Stimulated activated CD4-positive, alpha-beta T cell treated with anti-CD3 and anti-CD28 coated beads, Interleukin-15, amount 100 ng/mL, for 24 hours (primary cell): ENCODE results near the gene OTUD7B.
A peak's percentile ranks its signal among the peaks of the same experiment; 100 is the strongest.

Experiments
- DNase-seq: peaks from one replicate; pipeline ENCODE4 v3.0.0-alpha.2; 2020

Gene OTUD7B

GRCh38 chr1:149915429-149916192 lies 94.9 kb downstream of the OTUD7B start:
- no peak for DNase-seq

DNA sequence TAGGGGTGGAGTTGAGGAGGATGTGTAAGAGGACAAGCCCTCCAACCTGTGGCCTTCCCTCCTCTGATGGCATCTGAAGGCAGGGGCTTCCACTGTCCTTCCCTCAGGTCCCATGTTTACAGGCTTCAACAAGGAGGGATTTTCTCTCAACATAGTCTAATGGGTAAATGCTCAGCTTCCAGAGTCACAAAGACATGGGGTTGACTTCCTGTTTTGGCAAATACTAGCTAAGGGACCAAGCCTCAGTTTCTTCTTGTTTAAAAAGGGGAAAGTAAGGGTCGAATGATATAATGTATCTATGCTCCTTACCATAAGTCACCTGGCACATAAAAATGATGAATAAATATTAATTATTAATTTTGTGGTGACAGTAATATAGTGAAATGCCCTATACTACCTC lies 96.0 kb downstream of the OTUD7B start:
- DNase-seq, result no peak

DNA sequence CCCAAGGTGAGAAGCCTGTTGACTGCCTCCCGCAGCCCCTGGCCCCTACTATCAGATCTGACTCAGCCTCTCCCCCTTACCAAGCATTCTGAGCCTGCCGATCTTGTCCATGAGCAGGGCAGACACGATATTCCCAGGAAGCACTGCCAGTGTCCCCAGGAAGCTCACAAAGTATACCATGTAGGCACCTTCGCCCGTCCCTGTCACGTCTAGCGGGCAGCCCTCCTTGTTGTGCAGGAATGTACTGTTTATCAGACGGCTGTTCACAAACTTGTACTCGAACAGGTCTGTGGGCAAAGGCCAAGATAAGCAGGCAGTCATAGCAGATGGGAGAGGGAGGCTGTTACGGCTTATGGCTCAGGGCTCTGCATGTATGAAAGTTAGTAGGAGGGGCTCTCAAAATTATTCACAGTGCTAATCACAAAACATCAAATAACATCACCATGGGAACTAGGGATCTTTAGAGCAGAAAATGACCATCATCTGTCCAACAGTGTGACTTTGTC lies 103.9 kb downstream of the OTUD7B start:
- DNase-seq, result no peak

DNA sequence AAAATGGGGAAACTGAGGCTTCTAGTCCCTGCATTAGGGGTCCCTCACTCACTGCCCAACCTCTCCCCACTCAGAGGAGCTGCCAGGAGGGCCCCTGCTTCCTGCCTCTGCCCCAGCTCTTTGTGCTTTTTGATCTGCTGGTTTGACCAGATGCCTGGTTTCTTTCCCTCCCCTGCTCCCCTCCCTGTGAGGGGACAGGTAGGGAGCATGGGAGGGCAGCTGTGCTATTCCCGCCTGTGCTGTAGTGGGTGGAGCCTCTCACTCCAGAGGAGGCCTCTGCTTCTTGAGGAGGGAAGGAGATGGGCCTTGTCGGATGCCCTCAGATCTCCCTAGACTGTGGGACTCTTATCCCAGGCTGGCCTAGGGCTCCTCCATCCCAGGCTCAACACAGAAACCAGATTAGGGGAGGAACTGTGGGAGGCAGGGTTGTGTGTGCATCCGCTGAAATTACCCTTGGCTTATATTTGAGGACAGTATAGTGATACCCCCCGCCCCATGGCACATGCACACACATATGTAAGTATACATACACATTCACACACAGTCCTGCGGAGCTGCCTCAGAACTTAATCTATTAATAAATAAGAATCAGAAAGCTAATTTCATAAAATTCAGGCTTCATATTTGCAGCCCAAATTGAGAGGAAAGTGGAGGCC lies 106.6 kb downstream of the OTUD7B start:
- DNase-seq, result no peak

GRCh38 chr1:149899460-149900284 lies 110.9 kb downstream of the OTUD7B start, which contains the start of gene BOLA1:
Gene BOLA1, plus strand, starts transcription at chr1:149899568. Its CDS starts 492 bp downstream, at chr1:149900060.
- DNase-seq, result peak; percentile 88

- DNase-seq, result no peak
Measured at GRCh38 chr1:149896575-149896974, 114.0 kb downstream of the OTUD7B start.

- DNase-seq, result no peak
Measured at GRCh38 chr1:149888999-149889289, 121.6 kb downstream of the OTUD7B start.

- peak; percentile 89 for DNase-seq
Measured at GRCh38 chr1:149888247-149888998, 122.1 kb downstream of the OTUD7B start.
